ENCODE measurements around the gene CORO2B. TPM values are rescaled to one million over a fixed set of nuclear protein-coding genes. Genes with fewer than 3 reads are reported as not detected.

CORO2B gene
- polyA plus RNA-seq, 1 of the 3 experiments (the other 2 are of a cell fraction) = 3.6 TPM

GRCh38 chr15:68546318-68546717, 32.5 kb upstream of the CORO2B start:
- no peaks in the 10 kb centered on the region for H3K9me2 ChIP-seq
- H3K9ac ChIP-seq = no peak overlapping the region
- no peaks in the 10 kb centered on the region for H3K79me2 ChIP-seq (ENCODE audit: insufficient read depth)
- 78% methylated on average over 2 of the region's 2 CpGs for WGBS (ENCODE audit: low lambda C conversion rate)
- no peaks in the 10 kb centered on the region for H4K20me1 ChIP-seq (ENCODE audit: insufficient read depth)
- no peak overlapping the region for H3K4me2 ChIP-seq
- no peak overlapping the region for H3K4me3 ChIP-seq (ENCODE audit: low read depth in 2 of 2, low read length in 1 of 2)
- no peak overlapping the region for H2AFZ ChIP-seq (ENCODE audit: low read depth)
- TF ChIP-seq ELF1 (IDR thresholded peaks at IDR 0.05) (no peak), SMC3 (IDR thresholded peaks at IDR 0.05; ENCODE audit: low read depth, low read length) (no peak), JUND (IDR thresholded peaks at IDR 0.05) (no peak), SIN3A (IDR thresholded peaks at IDR 0.05; ENCODE audit: borderline replicate concordance, low read depth, low read length) (no peak)
- ChIA-PET POLR2A (no interaction called here), CTCF (interaction anchor here (0.9 to 7.0 kb wide), 6 partner anchors 14 to 378 kb away, joined by 3 to 71 read pairs (median 8); no protein-coding TSS in a partner anchor)
- no peaks in the 10 kb centered on the region for H3K36me3 ChIP-seq (replicated peaks in 1 of 2; ENCODE audit: control insufficient read depth in 1 of 2, insufficient read depth in 2 of 2, low read length in 1 of 2)
- no peak overlapping the region for H3K27ac ChIP-seq (ENCODE audit: low read depth in 2 of 2, low read length in 1 of 2)
- H3F3A ChIP-seq (replicated peaks; ENCODE audit: insufficient read depth) = peaks cover 9% of the 10 kb centered on the region
- no peak for DNase-seq
- no peaks in the 10 kb centered on the region for H3K9me3 ChIP-seq
- no peaks in the 10 kb centered on the region for H3K27me3 ChIP-seq (ENCODE audit: insufficient read depth)
- H3K4me1 ChIP-seq (ENCODE audit: control insufficient read depth in 1 of 2, insufficient read depth in 2 of 2, low read depth in 1 of 2, low read length in 1 of 2) = peaks cover 0 to 13% of the 10 kb centered on the region in 2 experiments; a peak in 2 of 4 replicates

GRCh38 chr15:68548364-68548763, 30.4 kb upstream of the CORO2B start:
- POLR2A ChIA-PET = no interaction called here
- no peaks in the 10 kb centered on the region for H3K79me2 ChIP-seq (ENCODE audit: insufficient read depth)
- no peak for DNase-seq
- no peak overlapping the region for H3K4me3 ChIP-seq (ENCODE audit: low read depth in 2 of 2, low read length in 1 of 2)
- CTCF ChIA-PET = interaction anchor here (0.9 to 11.6 kb wide), 11 partner anchors 9 to 376 kb away, joined by 3 to 464 read pairs (median 36); no protein-coding TSS in a partner anchor
- H3K27ac ChIP-seq (ENCODE audit: low read depth in 2 of 2, low read length in 1 of 2) = no peak overlapping the region
- no peak overlapping the region for H3K9ac ChIP-seq
- no peak overlapping the region for H3K4me2 ChIP-seq
- H4K20me1 ChIP-seq (ENCODE audit: insufficient read depth) = no peaks in the 10 kb centered on the region
- WGBS (ENCODE audit: low lambda C conversion rate) = 86% methylated on average over 3 of the region's 3 CpGs
- H3K9me3 ChIP-seq = no peaks in the 10 kb centered on the region
- H3F3A ChIP-seq (replicated peaks; ENCODE audit: insufficient read depth) = peaks cover 12% of the 10 kb centered on the region
- TF ChIP-seq FOSL2 (IDR thresholded peaks at IDR 0.05; ENCODE audit: borderline replicate concordance, low read depth) = no peak
- no peak for TF ChIP-seq TEAD4 (IDR thresholded peaks at IDR 0.05; ENCODE audit: borderline replicate concordance, insufficient read depth)
- TF ChIP-seq NFIC (IDR thresholded peaks at IDR 0.05; ENCODE audit: borderline replicate concordance) = no peak
- no peak for TF ChIP-seq RFX5 (IDR thresholded peaks at IDR 0.05; ENCODE audit: low read length)
- TF ChIP-seq EZH2phosphoT487 (IDR thresholded peaks at IDR 0.05; ENCODE audit: borderline replicate concordance, low read depth) = no peak
- no peak for TF ChIP-seq ELF1 (IDR thresholded peaks at IDR 0.05)
- TF ChIP-seq RAD21 (IDR thresholded peaks at IDR 0.05; ENCODE audit: low read length) = no peak
- no peak for TF ChIP-seq MAX (IDR thresholded peaks at IDR 0.05; ENCODE audit: low read depth)
- no peak for TF ChIP-seq FOXM1 (IDR thresholded peaks at IDR 0.05; ENCODE audit: low read depth)
- TF ChIP-seq USF1 (IDR thresholded peaks at IDR 0.05; ENCODE audit: borderline replicate concordance, low read depth) = no peak
- TF ChIP-seq RCOR1 (IDR thresholded peaks at IDR 0.05; ENCODE audit: low read length) = no peak
- TF ChIP-seq SIN3A (IDR thresholded peaks at IDR 0.05; ENCODE audit: borderline replicate concordance, low read depth, low read length) = no peak
- TF ChIP-seq ZBTB33 (IDR thresholded peaks at IDR 0.05; ENCODE audit: borderline replicate concordance, low read depth) = no peak
- TF ChIP-seq MEF2A (IDR thresholded peaks at IDR 0.05; ENCODE audit: borderline replicate concordance, low read depth) = no peak
- no peak for TF ChIP-seq TAF1 (IDR thresholded peaks at IDR 0.05; ENCODE audit: borderline replicate concordance, low read depth, low read length)
- TF ChIP-seq FOXJ3 (CRISPR knock-in tag; IDR thresholded peaks at IDR 0.05) = no peak
- no peak for TF ChIP-seq TCF12 (IDR thresholded peaks at IDR 0.05)
- TF ChIP-seq JUND (IDR thresholded peaks at IDR 0.05) = no peak
- no peak for TF ChIP-seq GATA2 (CRISPR knock-in tag; IDR thresholded peaks at IDR 0.05)
- H3K36me3 ChIP-seq (replicated peaks in 1 of 2; ENCODE audit: control insufficient read depth in 1 of 2, insufficient read depth in 2 of 2, low read length in 1 of 2) = no peaks in the 10 kb centered on the region
- no peaks in the 10 kb centered on the region for H3K27me3 ChIP-seq (ENCODE audit: insufficient read depth)
- H2AFZ ChIP-seq (ENCODE audit: low read depth) = no peak overlapping the region
- H3K4me1 ChIP-seq (ENCODE audit: control insufficient read depth in 1 of 2, insufficient read depth in 2 of 2, low read depth in 1 of 2, low read length in 1 of 2) = peaks cover 5 to 12% of the 10 kb centered on the region in 2 experiments; a peak in 3 of 4 replicates
- no peaks in the 10 kb centered on the region for H3K9me2 ChIP-seq
